ENCODE data around the gene PDE4D. TPM values are rescaled to one million over a fixed set of nuclear protein-coding genes. Genes with fewer than 3 reads are reported as not detected.

The PDE4D gene
- total and polyA plus RNA-seq, 2 experiments from 2014 or later = 4.3 to 9.7 TPM

DNA sequence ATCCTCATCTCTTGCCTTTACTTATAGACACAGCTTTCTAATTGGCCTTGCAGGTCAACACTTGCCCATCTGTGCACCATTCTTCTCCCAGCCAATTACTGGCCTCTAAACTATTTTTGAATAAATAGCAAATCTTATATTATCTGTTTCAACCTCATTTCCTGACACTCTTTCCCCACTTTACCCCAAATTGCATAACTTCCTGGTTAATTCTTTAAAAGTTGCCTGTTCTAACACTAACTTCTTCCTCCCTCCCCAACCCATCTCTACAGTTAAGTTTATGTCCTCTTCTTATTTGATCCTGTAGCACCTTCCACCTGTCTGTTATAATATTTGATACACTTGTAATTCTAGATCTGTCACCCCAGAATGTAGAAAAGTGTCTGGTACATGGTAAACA, 372.1 kb downstream of the PDE4D start:
- Histone ChIP-seq H3K27ac (no peak overlapping the region), H3K4me3 (no peak overlapping the region), H4K20me1 (ENCODE audit: insufficient read depth) (no peaks in the 10 kb centered on the region), H3K4me1 (ENCODE audit: insufficient read depth) (peaks cover 31% of the 10 kb centered on the region), H2AFZ (no peak overlapping the region), H3F3A (ENCODE audit: insufficient read depth) (0 out of 2 replicates have a peak, but pooled peaks cover 10% of the 10 kb centered on the region), H3K9ac (no peak overlapping the region), H3K9me2 (ENCODE audit: insufficient read depth) (no peaks in the 10 kb centered on the region), H3K36me3 (ENCODE audit: low read depth) (no peaks in the 10 kb centered on the region), H3K79me2 (ENCODE audit: insufficient read depth) (no peaks in the 10 kb centered on the region), H3K27me3 (replicated peaks; ENCODE audit: insufficient read depth) (no peaks in the 10 kb centered on the region), H3K9me3 (ENCODE audit: low read depth) (no peaks in the 10 kb centered on the region), H3K4me2 (ENCODE audit: unreplicated experiment) (no peak overlapping the region)
- in situ Hi-C loops (cut with MboI) = no loop called here
- TF ChIP-seq EZH2phosphoT487 (IDR thresholded peaks at IDR 0.05; ENCODE audit: insufficient read depth, low read depth) (no peak), EZH2 (IDR thresholded peaks at IDR 0.05; ENCODE audit: insufficient read depth, poor library complexity, severe bottlenecking) (no peak)
- DNase-seq = no peak

- no peak for DNase-seq
- H3K9me3 ChIP-seq (ENCODE audit: low read depth) = no peaks in the 10 kb centered on the region
- WGBS, 2 experiments (ENCODE audit: low coverage in 1 of 2, low lambda C conversion rate in 2 of 2, missing lambda C conversion rate in 2 of 2) = 95 to 98% methylated on average over 5 of the region's 5 CpGs
- no peak overlapping the region for H3K4me3 ChIP-seq
- no peaks in the 10 kb centered on the region for H4K20me1 ChIP-seq (ENCODE audit: insufficient read depth)
- 0 out of 2 replicates have a peak, but pooled peaks cover 10% of the 10 kb centered on the region for H3F3A ChIP-seq (ENCODE audit: insufficient read depth)
- in situ Hi-C loops (cut with MboI) = loop anchor here (10.0 kb wide), 1 partner anchor 275 kb away; no protein-coding TSS in a partner anchor
- H3K9ac ChIP-seq = no peak overlapping the region
- H3K27me3 ChIP-seq (replicated peaks; ENCODE audit: insufficient read depth) = no peaks in the 10 kb centered on the region
- no peak overlapping the region for H3K4me2 ChIP-seq (ENCODE audit: unreplicated experiment)
- no peaks in the 10 kb centered on the region for H3K9me2 ChIP-seq (ENCODE audit: insufficient read depth)
- no peaks in the 10 kb centered on the region for H3K79me2 ChIP-seq (ENCODE audit: insufficient read depth)
- no peaks in the 10 kb centered on the region for H3K36me3 ChIP-seq (ENCODE audit: low read depth)
- peaks cover 31% of the 10 kb centered on the region for H3K4me1 ChIP-seq (ENCODE audit: insufficient read depth)
- H2AFZ ChIP-seq = no peak overlapping the region
- TF ChIP-seq EZH2phosphoT487 (IDR thresholded peaks at IDR 0.05; ENCODE audit: insufficient read depth, low read depth) (no peak), EZH2 (IDR thresholded peaks at IDR 0.05; ENCODE audit: insufficient read depth, poor library complexity, severe bottlenecking) (no peak)
- no peak overlapping the region for H3K27ac ChIP-seq
Observed at GRCh38 chr5:59519338-59519737, 374.2 kb downstream of the PDE4D start.

DNA sequence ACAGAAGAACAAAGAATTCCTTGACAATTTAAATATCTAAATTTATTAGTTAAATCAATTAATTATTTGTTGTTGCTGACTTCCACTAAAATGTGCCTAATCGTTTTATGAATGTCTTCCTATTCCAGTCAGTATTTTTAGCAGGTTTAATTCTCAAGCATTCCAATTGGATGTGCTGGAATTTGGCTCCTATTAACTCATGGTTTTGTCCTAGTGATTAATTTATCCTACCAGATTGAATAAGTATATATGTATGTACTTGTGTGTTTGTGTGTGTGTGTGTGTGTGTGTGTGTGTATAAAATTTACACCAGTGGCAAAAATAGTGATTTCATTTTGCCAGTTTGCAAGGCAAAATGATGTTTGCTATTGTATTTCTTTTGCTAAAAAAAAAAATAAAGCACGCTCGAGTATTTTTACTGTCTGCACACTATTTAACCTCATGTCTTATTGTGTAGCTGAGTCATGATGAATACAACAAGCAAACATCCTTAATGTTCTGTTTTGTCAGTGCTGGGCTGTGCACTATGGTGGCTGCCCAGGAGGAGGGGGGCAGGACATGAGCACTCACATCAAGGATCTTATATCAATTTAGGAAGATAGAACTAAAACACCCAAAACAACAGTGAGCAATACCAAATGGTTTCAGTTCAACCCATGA, 375.5 kb downstream of the PDE4D start:
- H2AFZ ChIP-seq = no peak overlapping the region
- H3K9ac ChIP-seq = no peak overlapping the region
- peaks cover 31% of the 10 kb centered on the region for H3K4me1 ChIP-seq (ENCODE audit: insufficient read depth)
- no peaks in the 10 kb centered on the region for H3K79me2 ChIP-seq (ENCODE audit: insufficient read depth)
- H3K9me2 ChIP-seq (ENCODE audit: insufficient read depth) = no peaks in the 10 kb centered on the region
- H3K9me3 ChIP-seq (ENCODE audit: low read depth) = no peaks in the 10 kb centered on the region
- WGBS, 2 experiments (ENCODE audit: low coverage in 1 of 2, low lambda C conversion rate in 2 of 2, missing lambda C conversion rate in 2 of 2) = 0 to 4% methylated on average over 3 of the region's 3 CpGs
- H3K27me3 ChIP-seq (replicated peaks; ENCODE audit: insufficient read depth) = no peaks in the 10 kb centered on the region
- no peak for TF ChIP-seq EZH2phosphoT487 (IDR thresholded peaks at IDR 0.05; ENCODE audit: insufficient read depth, low read depth)
- TF ChIP-seq EZH2 (IDR thresholded peaks at IDR 0.05; ENCODE audit: insufficient read depth, poor library complexity, severe bottlenecking) = no peak
- H4K20me1 ChIP-seq (ENCODE audit: insufficient read depth) = no peaks in the 10 kb centered on the region
- in situ Hi-C loops (cut with MboI) = loop anchor here (10.0 kb wide), 1 partner anchor 277 kb away; no protein-coding TSS in a partner anchor
- peak overlapping the region; percentile 39 for H3K27ac ChIP-seq
- H3K4me3 ChIP-seq = peak overlapping the region; percentile 42
- H3K4me2 ChIP-seq (ENCODE audit: unreplicated experiment) = peak overlapping the region; percentile 55
- 0 out of 2 replicates have a peak, but pooled peaks cover 10% of the 10 kb centered on the region for H3F3A ChIP-seq (ENCODE audit: insufficient read depth)
- DNase-seq = peak; percentile 82
- no peaks in the 10 kb centered on the region for H3K36me3 ChIP-seq (ENCODE audit: low read depth)

- 95 to 97% methylated on average over 3 of the region's 3 CpGs for WGBS, 2 experiments (ENCODE audit: low coverage in 1 of 2, low lambda C conversion rate in 2 of 2, missing lambda C conversion rate in 2 of 2)
- no peak overlapping the region for H3K9ac ChIP-seq
- no peak for TF ChIP-seq EZH2 (IDR thresholded peaks at IDR 0.05; ENCODE audit: insufficient read depth, poor library complexity, severe bottlenecking)
- DNase-seq = no peak
- H3F3A ChIP-seq (ENCODE audit: insufficient read depth) = 0 out of 2 replicates have a peak, but pooled peaks cover 16% of the 10 kb centered on the region
- no peaks in the 10 kb centered on the region for H3K9me3 ChIP-seq (ENCODE audit: low read depth)
- no peak overlapping the region for H3K27ac ChIP-seq
- no peak overlapping the region for H3K4me2 ChIP-seq (ENCODE audit: unreplicated experiment)
- in situ Hi-C loops (cut with MboI) = loop anchor here (10.0 kb wide), 1 partner anchor 279 kb away; no protein-coding TSS in a partner anchor
- no peaks in the 10 kb centered on the region for H4K20me1 ChIP-seq (ENCODE audit: insufficient read depth)
- peaks cover 19% of the 10 kb centered on the region for H3K4me1 ChIP-seq (ENCODE audit: insufficient read depth)
- H2AFZ ChIP-seq = no peak overlapping the region
- no peaks in the 10 kb centered on the region for H3K27me3 ChIP-seq (replicated peaks; ENCODE audit: insufficient read depth)
- H3K36me3 ChIP-seq (ENCODE audit: low read depth) = no peaks in the 10 kb centered on the region
- H3K79me2 ChIP-seq (ENCODE audit: insufficient read depth) = no peaks in the 10 kb centered on the region
- no peak overlapping the region for H3K4me3 ChIP-seq
- no peaks in the 10 kb centered on the region for H3K9me2 ChIP-seq (ENCODE audit: insufficient read depth)
Observed at GRCh38 chr5:59516161-59516560, 377.4 kb downstream of the PDE4D start.

Measured in GM23248 (cell line).